Measurements from ENCODE around the gene PDE5A.
"Not testable (repeated sequence)": the region's sequence is repeated elsewhere in the genome, so short reads cannot be mapped to it uniquely, and the experiment has no call there.

Gene PDE5A

GRCh38 chr4:119628281-119629141 lies at the start of gene PDE5A:
TSS of gene PDE5A (minus strand) at chr4:119628804. CDS start at chr4:119628671, 133 bp downstream.
- in situ Hi-C loops (cut with MboI; ENCODE audit: low sequenced_read_pairs) = loop anchor here (25.0 kb wide), 1 partner anchor 409 kb away; no protein-coding TSS in a partner anchor

GRCh38 chr4:119676101-119676500 lies 47.5 kb upstream of the PDE5A start:
- no peaks in the 10 kb centered on the region for H3K9me3 ChIP-seq
- H3K4me1 ChIP-seq = no peaks in the 10 kb centered on the region
- H3K4me3 ChIP-seq = no peak overlapping the region
- no peaks in the 10 kb centered on the region for H3K36me3 ChIP-seq (replicated peaks)
- no peaks in the 10 kb centered on the region for H3K27me3 ChIP-seq (ENCODE audit: low read depth)
- no peak for DNase-seq (ENCODE audit: low spot score in 2 of 2)
- in situ Hi-C loops (cut with MboI; ENCODE audit: low sequenced_read_pairs) = no loop called here

More at GRCh38 chr4:119628281-119629141, at the start of gene PDE5A:
- peak within 1 kb of the TSS; percentile 56 for H3K4me3 ChIP-seq
- H3K27me3 ChIP-seq (ENCODE audit: low read depth) = no peaks in the 10 kb centered on the region
- DNase-seq (ENCODE audit: low spot score in 2 of 2) = peak; percentile 82 to 91
- H3K4me1 ChIP-seq = peaks cover 8% of the 10 kb centered on the region
- no peaks in the 10 kb centered on the region for H3K36me3 ChIP-seq (replicated peaks)
- no peaks in the 10 kb centered on the region for H3K9me3 ChIP-seq

- no peaks in the 10 kb centered on the region for H3K36me3 ChIP-seq (replicated peaks)
- H3K4me3 ChIP-seq = no peak overlapping the region
- H3K4me1 ChIP-seq = no peaks in the 10 kb centered on the region
- H3K9me3 ChIP-seq = no peaks in the 10 kb centered on the region
- in situ Hi-C loops (cut with MboI; ENCODE audit: low sequenced_read_pairs) = no loop called here
- H3K27me3 ChIP-seq (ENCODE audit: low read depth) = no peaks in the 10 kb centered on the region
- no peak for DNase-seq (ENCODE audit: low spot score in 2 of 2)
Observed at GRCh38 chr4:119675391-119675790, 46.8 kb upstream of the PDE5A start.

GRCh38 chr4:119672938-119673337 lies 44.3 kb upstream of the PDE5A start:
- Histone ChIP-seq H3K4me1 (peaks cover 2% of the 10 kb centered on the region; the same call in 1 of the 2 replicates), H3K27me3 (ENCODE audit: low read depth) (no peaks in the 10 kb centered on the region), H3K4me3 (no peak overlapping the region), H3K36me3 (replicated peaks) (no peaks in the 10 kb centered on the region), H3K9me3 (no peaks in the 10 kb centered on the region)
- DNase-seq (ENCODE audit: low spot score in 2 of 2) = no peak
- in situ Hi-C loops (cut with MboI; ENCODE audit: low sequenced_read_pairs) = no loop called here

GRCh38 chr4:119672086-119672485 lies 43.5 kb upstream of the PDE5A start:
- no peaks in the 10 kb centered on the region for H3K27me3 ChIP-seq (ENCODE audit: low read depth)
- peaks cover 3% of the 10 kb centered on the region for H3K4me1 ChIP-seq
- H3K4me3 ChIP-seq = no peak overlapping the region
- in situ Hi-C loops (cut with MboI; ENCODE audit: low sequenced_read_pairs) = no loop called here
- no peak for DNase-seq (ENCODE audit: low spot score in 2 of 2)
- no peaks in the 10 kb centered on the region for H3K36me3 ChIP-seq (replicated peaks)
- no peaks in the 10 kb centered on the region for H3K9me3 ChIP-seq

- H3K4me1 ChIP-seq = peaks cover 8% of the 10 kb centered on the region
- no peaks in the 10 kb centered on the region for H3K36me3 ChIP-seq (replicated peaks)
- H3K27me3 ChIP-seq (ENCODE audit: low read depth) = no peaks in the 10 kb centered on the region
- no peak overlapping the region for H3K4me3 ChIP-seq
- H3K9me3 ChIP-seq = no peaks in the 10 kb centered on the region
- in situ Hi-C loops (cut with MboI; ENCODE audit: low sequenced_read_pairs) = no loop called here
- no peak for DNase-seq (ENCODE audit: low spot score in 2 of 2)
Observed at GRCh38 chr4:119671205-119671604, 42.6 kb upstream of the PDE5A start.

- no peak for DNase-seq (ENCODE audit: low spot score in 2 of 2)
- Histone ChIP-seq H3K27me3 (ENCODE audit: low read depth) (no peaks in the 10 kb centered on the region), H3K4me3 (no peak overlapping the region), H3K4me1 (peaks cover 12% of the 10 kb centered on the region), H3K9me3 (no peaks in the 10 kb centered on the region), H3K36me3 (replicated peaks) (no peaks in the 10 kb centered on the region)
- in situ Hi-C loops (cut with MboI; ENCODE audit: low sequenced_read_pairs) = no loop called here
Observed at GRCh38 chr4:119667802-119668201, 39.2 kb upstream of the PDE5A start.

GRCh38 chr4:119666653-119667091 lies 38.1 kb upstream of the PDE5A start:
- no peaks in the 10 kb centered on the region for H3K36me3 ChIP-seq (replicated peaks)
- no peak overlapping the region for H3K4me3 ChIP-seq
- peaks cover 12% of the 10 kb centered on the region for H3K4me1 ChIP-seq
- DNase-seq (ENCODE audit: low spot score in 2 of 2) = peak; percentile 47 to 87
- H3K9me3 ChIP-seq = no peaks in the 10 kb centered on the region
- in situ Hi-C loops (cut with MboI; ENCODE audit: low sequenced_read_pairs) = no loop called here
- no peaks in the 10 kb centered on the region for H3K27me3 ChIP-seq (ENCODE audit: low read depth)

GRCh38 chr4:119665752-119666151 lies 37.1 kb upstream of the PDE5A start:
- in situ Hi-C loops (cut with MboI; ENCODE audit: low sequenced_read_pairs) = no loop called here
- Histone ChIP-seq H3K36me3 (replicated peaks) (no peaks in the 10 kb centered on the region), H3K27me3 (ENCODE audit: low read depth) (no peaks in the 10 kb centered on the region)

GRCh38 chr4:119664168-119664907 lies 35.7 kb upstream of the PDE5A start:
- no peaks in the 10 kb centered on the region for H3K27me3 ChIP-seq (ENCODE audit: low read depth)
- no peak for DNase-seq (ENCODE audit: low spot score in 2 of 2)
- no peaks in the 10 kb centered on the region for H3K36me3 ChIP-seq (replicated peaks)
- no peaks in the 10 kb centered on the region for H3K9me3 ChIP-seq
- no peak overlapping the region for H3K4me3 ChIP-seq
- H3K4me1 ChIP-seq = peaks cover 15% of the 10 kb centered on the region
- in situ Hi-C loops (cut with MboI; ENCODE audit: low sequenced_read_pairs) = no loop called here

More at GRCh38 chr4:119665752-119666151, 37.1 kb upstream of the PDE5A start:
- H3K4me3 ChIP-seq = no peak overlapping the region
- H3K4me1 ChIP-seq = peaks cover 12% of the 10 kb centered on the region
- DNase-seq (ENCODE audit: low spot score in 2 of 2) = no peak
- H3K9me3 ChIP-seq = no peaks in the 10 kb centered on the region

- H3K4me3 ChIP-seq = no peak overlapping the region
- H3K4me1 ChIP-seq = peaks cover 13% of the 10 kb centered on the region
- no peaks in the 10 kb centered on the region for H3K36me3 ChIP-seq (replicated peaks)
- H3K27me3 ChIP-seq (ENCODE audit: low read depth) = no peaks in the 10 kb centered on the region
- DNase-seq (ENCODE audit: low spot score in 2 of 2) = no peak
- H3K9me3 ChIP-seq = no peaks in the 10 kb centered on the region
- in situ Hi-C loops (cut with MboI; ENCODE audit: low sequenced_read_pairs) = no loop called here
Observed at GRCh38 chr4:119663160-119663788, 34.7 kb upstream of the PDE5A start.

- in situ Hi-C loops (cut with MboI; ENCODE audit: low sequenced_read_pairs); DNase-seq (ENCODE audit: low spot score in 2 of 2); H3K36me3 ChIP-seq (replicated peaks): not testable (repeated sequence)
Observed at GRCh38 chr4:119662612-119663011, 34.0 kb upstream of the PDE5A start.

GRCh38 chr4:119661231-119661630 lies 32.6 kb upstream of the PDE5A start:
- no peaks in the 10 kb centered on the region for H3K9me3 ChIP-seq
- no peaks in the 10 kb centered on the region for H3K36me3 ChIP-seq (replicated peaks)
- H3K27me3 ChIP-seq (ENCODE audit: low read depth) = no peaks in the 10 kb centered on the region
- H3K4me3 ChIP-seq = no peak overlapping the region
- in situ Hi-C loops (cut with MboI; ENCODE audit: low sequenced_read_pairs) = no loop called here
- peaks cover 7% of the 10 kb centered on the region; the same call in 1 of the 2 replicates for H3K4me1 ChIP-seq
- DNase-seq (ENCODE audit: low spot score in 2 of 2) = no peak

More at GRCh38 chr4:119662612-119663011, 34.0 kb upstream of the PDE5A start:
- not testable (repeated sequence) for H3K4me3 ChIP-seq; H3K27me3 ChIP-seq (ENCODE audit: low read depth); H3K9me3 ChIP-seq
- peaks cover 13% of the 10 kb centered on the region for H3K4me1 ChIP-seq
